HG03521 (cell line): ENCODE data around the gene GAP43.

ENCODE experiments used
- ATAC-seq: cut with Tn5 transposase; IDR thresholded peaks from one replicate; pipeline ENCODE4 v1.9.1; 2021; ENCODE audit warnings: mild to moderate bottlenecking, moderate library complexity; ENCODE audit not compliant: unreplicated experiment

GAP43 gene

GRCh38 chr3:115659253-115660220 is 36.2 kb downstream of the GAP43 start:
- no peak for ATAC-seq

DNA sequence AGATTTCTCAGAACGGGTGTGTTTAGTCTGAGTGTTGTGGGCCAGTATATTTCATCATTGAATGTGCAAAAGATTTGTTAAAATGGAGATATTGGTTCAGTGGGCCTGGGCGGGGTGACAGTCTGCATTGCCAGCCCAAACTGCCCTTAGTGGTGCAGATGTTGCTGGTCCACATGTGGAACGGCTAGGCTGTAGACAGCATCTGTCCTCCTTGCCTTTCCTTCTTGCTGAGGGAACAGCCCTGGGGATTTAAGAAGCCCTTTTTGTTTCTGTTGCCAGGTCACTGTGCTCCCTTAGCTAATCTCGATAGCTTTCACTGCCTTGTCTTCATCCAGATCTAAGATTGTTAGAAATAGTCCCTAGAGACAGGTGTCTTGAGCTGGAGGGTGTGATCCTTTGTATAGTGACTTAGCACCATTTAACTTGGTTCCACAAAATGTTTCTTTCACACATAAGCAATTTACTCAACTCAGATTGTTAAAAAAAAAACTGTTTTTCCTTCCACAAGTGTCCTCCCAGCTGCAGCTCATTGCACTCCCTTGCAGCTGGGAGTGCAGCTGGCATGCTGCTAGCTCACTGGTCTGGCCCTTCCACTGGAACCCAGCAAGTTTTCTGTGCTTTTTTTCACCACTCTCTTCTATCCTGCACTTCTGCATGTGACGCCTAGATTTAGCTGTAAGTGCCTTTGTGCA is 37.5 kb downstream of the GAP43 start:
- no peak for ATAC-seq

DNA sequence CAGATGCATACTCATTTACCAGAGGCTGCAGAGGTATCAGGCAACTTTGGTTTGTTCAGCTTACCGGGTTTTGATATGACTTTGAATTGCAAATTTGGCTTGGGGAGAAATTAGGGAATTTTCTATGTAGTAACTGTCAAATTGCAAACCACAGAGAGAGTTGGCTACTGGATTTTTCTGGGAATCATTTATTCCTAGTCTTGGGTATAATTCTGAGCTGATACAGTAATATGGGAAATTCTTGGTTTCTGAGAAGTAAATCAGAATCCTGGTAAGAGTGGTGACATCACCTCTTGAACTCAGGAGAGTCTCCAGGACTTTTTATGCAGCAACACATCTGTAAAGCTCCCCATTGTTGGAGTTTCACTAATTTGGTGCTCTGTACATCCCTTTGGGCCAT is 39.0 kb downstream of the GAP43 start:
- no peak for ATAC-seq

DNA sequence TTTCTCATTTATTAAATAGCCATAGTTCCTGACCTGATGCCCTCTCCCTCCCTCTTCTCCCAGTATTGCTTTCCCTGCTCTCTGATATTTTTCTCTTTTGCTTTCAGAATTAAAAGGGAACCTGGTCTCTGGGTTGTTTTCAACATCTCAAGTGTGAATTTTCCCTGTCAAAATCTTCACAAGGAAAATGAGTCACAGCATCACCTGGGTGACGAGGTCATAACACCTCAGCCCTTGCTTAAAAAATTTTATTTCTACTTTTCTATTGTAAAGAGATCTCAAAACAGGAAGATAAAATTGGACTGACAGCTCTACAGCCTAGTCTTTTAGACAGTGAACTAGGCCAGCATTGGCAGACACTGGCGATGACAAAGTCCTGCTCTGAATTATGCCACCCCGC is 40.1 kb downstream of the GAP43 start:
- no peak for ATAC-seq

DNA sequence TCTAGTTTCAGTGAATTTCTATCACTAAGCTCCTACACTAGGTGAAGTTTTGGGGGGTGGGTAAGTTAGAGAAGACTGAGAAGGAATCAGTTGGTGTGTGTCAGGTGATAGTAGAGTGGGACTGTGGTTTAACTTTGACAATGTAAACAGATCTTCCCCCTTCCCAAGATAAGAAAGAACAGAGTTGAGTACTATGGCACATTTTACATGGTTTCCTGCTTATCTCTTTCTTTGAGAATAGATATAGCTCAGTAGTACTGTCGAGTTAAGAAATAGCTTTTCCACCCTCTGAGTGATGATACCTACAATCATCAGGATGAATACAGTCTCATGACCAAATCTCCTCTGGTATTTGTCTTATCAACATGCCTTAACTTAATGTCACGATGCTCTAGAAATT is 42.8 kb downstream of the GAP43 start:
- no peak for ATAC-seq

DNA sequence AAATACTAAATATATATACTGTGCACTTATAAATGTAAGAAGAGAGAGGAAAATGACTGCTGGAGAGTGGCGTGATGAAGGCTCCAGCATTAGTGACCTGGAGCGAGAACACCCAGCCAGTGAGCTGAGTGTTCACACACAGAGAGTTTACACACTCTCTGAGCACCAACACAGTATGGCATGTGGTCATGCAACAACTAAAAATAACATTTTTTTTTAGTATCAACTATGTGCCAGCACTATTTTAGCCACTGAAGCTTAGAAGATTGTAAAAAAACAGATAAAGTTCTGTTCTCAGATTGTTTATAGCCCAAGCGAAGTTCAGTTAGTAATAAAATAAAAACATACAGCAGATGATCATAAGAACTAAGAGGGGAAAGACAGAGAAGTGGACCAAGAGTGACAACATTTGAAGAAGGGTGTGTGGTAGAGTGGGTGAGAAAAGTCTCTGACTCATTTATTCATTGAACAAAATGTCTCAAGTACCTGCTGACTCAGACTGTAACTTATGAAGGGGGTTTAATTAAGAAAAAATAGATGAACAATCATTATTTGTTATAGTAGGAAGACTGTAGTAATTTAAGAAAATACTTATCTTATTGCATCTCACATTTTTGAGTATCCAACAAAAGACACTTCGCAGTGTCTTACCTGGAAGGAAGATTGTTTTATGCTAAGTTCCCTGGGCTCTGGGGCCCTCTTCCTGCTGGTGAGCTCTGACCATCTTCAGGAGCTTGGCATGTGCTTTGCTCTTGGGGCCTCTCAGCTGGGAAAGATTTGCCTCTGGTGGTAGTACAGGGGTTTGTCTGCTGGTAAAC is 43.8 kb downstream of the GAP43 start:
- ATAC-seq, result no peak

DNA sequence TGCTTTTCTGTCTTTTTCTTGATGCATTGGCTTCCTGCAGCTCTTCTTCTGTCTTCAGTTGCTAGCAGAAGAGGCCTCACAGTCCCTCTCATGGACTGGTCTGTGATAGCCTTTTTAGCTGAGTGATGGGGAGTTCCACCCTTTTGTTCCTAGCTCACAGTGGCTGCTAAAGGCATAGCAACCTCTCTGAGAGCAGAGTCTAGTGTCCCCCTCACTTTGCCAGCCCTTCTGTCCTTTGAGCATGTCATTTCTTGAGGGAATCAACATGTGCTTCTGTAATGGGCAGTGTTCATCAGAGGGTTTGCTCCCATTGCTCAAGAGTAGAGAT is 44.4 kb downstream of the GAP43 start:
- no peak for ATAC-seq

GRCh38 chr3:115670911-115671310 is 47.6 kb downstream of the GAP43 start:
- no peak for ATAC-seq

GRCh38 chr3:115671761-115672455 is 48.6 kb downstream of the GAP43 start:
- no peak for ATAC-seq

DNA sequence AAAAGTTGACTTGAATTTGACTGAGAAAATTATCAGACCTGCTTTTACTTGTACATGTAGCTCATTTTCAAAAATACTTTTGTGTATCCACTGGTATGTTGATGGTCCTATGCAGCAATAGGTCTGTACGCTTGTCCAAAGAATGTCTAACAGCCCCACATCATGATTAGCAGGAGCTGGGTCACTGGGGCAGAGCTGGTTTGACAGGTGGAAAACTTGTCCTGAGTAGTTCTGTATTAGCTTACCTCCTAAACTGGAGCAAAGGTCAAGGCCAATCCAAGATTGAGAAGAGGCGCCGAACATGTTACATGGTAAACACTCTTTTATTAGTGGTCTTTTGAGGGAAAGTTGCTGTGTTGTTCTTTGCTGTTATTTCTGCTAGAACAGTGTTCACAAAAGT is 50.6 kb downstream of the GAP43 start:
- ATAC-seq, result no peak

- no peak for ATAC-seq
These were observed 53.0 kb downstream of the GAP43 start for GRCh38 chr3:115676336-115676735.

- no peak for ATAC-seq
These were observed 57.6 kb downstream of the GAP43 start for GRCh38 chr3:115680803-115681345.

GRCh38 chr3:115681736-115682135 is 58.4 kb downstream of the GAP43 start:
- no peak for ATAC-seq

- ATAC-seq, result no peak
These were observed 60.0 kb downstream of the GAP43 start for GRCh38 chr3:115683305-115683704.

DNA sequence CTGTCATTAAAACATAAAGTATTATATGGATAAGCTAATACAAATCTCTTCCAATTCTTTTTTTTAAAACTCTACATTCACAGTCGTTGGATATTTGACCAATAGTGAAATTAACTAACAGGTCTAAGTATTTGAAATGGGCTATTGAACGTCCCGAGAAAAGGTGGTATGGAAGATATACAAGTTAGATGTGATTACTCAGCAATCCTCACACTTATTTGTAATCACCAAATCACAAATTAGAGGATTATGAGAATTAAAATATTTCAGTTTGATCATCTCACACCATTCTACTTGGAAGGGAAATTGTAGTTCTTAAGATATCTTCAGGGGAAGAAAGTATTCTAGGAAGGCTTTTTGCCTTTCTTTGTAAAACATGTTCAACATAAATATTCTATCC is 60.5 kb downstream of the GAP43 start:
- ATAC-seq, result no peak

- ATAC-seq, result no peak
These were observed 61.8 kb downstream of the GAP43 start for GRCh38 chr3:115685097-115685496.

GRCh38 chr3:115687721-115688120 is 64.4 kb downstream of the GAP43 start:
- ATAC-seq, result no peak

DNA sequence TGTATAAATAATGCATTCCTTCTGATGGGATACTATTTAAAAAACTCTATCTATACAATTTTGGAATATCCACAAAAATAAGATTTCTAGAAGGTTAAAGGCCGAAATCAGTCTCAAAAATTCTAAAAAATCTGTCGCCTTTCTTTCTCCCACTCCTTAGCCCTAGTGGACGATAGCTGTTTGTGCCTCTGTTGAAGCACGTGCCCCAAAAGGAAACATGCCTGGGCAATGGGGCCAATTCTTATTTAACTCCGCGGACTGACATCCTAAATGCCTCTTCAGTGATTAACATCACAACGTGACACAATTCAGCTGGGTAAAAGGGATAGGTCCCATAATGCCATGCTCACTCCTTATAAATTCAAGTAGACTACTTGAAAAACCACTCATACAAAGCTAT is 65.1 kb downstream of the GAP43 start:
- no peak for ATAC-seq

GRCh38 chr3:115689928-115690327 is 66.6 kb downstream of the GAP43 start:
- ATAC-seq, result no peak

DNA sequence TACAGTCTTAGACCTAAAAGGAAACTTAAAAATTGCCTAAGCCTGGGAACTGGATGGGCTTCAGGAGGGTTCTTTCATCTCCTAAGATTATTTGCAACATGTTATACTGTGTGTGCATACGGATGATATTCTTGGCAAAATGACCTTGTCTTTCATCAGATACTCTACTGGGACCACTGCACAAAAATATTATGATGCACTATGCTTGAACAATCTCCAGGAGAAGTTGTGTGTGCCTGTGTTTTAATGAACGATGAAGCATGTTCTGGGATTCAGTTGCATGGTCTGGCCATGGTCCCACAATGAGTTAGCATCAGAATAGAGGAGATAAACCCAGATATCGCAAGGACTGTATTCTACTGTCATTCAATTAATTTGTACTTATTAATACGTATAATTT is 68.7 kb downstream of the GAP43 start:
- no peak for ATAC-seq
